ENCODE measurements around the gene PARK7.
A peak's percentile ranks its signal among the peaks of the same experiment; 100 is the strongest.

The PARK7 gene

DNA sequence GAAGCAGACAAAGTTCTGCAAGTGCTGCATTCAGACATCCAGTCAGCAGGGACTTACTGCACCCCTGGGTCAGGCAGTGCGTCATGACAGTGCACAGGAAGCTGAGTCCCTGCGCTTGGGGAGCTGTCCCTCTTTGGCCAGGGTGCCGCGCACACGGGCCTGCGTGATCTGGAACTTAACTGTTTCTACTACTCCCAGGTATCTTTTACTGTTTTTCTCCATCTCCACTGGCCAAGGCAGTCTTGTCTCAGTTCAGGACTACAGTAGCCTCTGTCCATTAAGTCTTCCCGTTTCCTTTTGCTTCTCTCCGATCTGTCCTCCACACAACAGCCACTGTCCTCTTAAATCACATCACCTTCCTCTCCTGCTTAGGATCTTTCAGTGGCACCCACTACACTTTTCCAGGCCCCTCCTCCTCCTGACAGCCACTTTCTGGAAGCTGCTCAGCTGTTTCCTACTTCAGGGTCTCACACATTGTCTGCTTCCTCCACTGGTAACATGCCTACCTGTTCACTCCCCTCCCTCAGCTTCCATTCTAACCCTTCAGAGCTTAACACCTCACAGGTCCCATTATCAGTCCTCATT is 48.7 kb downstream of the PARK7 start:
- DNase-seq (ENCODE audit: low read depth): no peak

DNA sequence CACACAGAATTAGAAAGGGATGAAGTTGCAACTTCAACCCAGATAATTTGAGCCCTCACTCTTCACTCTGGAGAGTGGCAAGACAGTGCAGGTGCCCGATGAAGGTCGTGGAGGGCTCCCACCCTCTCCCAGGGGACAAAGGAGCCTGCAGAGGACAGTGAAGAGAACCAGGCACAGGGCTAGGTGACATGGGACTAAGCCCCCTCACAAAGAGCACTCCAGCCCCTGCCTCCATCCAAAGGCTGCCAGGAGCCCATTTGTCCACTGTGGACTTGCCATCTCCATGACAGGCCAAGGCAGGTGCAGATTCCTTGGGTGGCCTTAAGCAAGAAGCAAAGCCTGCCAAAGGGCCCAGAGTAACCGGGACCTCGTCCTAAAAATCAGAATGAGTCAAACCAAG is 49.5 kb downstream of the PARK7 start:
- DNase-seq (ENCODE audit: low read depth): no peak

DNA sequence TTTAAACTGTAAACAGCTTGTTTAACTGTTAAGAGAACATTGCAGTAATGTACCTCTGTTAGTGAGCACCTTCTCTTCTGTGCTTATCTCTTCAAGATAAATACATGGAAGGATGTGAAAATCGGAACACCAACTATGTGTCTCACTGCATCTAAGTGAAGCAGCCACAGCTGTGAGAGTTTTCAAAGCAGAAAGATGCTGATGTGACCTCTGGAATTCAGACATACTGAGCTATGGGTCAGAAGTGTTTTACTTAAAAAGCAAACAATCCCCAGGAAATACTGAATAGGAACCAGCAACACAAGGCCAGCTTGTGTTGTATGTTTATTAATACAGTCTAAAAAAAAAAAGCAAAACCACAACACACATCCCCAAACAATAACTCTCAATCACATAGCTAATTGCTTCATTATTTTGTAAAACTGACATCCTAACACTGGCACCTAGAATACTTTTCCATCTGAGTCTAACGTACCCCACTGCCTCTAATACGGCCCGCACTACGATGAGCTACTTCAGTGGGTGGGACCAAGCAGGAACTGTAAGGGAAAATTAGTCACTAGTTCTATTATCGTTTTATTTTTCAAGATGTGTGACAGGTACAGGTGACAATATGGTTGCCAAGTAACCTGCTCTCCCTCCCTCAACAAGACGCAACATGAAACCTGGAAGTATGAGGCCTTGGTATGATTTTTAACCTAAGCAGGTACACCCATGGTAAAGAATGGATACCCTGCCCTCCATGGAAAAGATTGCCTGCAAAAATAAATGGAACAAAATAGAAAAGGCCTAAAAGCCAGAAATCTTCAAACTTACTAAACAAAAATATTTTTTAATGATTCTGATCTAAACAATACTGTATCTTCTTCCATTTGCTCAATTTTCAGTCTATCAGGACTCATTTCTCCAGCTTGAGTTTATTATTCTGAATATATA is 50.7 kb downstream of the PARK7 start:
- DNase-seq (ENCODE audit: low read depth): no peak

DNA sequence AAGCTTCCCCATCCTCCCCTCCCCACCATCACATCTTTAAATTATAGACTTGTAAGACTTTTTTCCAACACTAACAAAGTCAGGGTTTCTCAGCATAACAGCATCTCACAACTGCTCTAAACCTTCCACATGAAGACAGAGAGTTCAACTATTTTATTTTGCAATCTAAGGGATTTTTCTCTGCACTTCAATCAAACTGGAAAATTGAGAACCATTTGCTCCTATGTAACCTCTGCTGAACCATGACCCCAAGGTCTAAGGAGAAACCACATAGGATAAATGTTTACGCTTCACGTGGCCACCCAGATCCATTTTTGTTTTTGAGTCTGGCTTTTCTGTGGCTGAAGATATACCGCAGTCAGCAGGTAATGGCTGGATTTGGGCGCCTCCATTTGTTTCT is 51.4 kb downstream of the PARK7 start:
- no peak for DNase-seq (ENCODE audit: low read depth)

DNA sequence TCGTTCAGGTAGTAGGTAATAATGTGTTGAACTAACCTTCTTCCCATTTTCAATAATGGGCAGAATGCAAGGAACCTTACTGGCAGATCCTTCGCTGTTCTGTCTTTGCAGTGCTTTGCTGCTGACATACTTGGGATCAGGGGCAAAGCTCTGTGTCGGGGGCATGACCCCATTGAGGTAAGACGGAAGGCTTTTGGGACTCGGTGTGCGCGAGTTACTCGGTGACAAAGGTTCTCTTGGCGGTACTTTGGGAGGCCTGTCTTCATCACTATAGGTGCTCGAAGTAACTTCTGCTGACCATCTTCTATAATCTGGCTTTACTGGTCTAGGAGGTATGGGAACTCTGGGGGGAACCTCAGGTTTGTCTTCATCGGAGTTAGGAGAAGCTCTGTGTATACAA is 51.9 kb downstream of the PARK7 start:
- DNase-seq (ENCODE audit: low read depth): no peak

DNA sequence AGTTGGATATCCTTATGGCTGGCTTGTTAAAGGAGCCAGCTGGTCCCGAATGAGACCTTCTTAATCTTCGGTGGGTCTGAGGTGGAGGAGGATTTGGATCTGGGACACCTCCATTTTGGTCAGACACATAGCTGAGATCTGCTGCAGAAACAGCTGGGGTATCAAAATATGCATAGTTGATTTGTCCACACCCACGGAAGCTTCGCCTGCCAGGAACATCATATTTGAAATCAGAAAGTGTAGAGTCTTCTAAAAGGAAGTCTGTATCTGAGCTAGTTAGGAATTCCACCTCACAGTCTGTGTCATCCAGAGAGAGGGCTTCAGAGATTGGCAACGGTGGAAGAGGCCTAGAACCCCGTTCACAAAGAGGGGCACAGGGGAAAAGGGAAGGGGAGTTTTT is 52.3 kb downstream of the PARK7 start:
- no peak for DNase-seq (ENCODE audit: low read depth)

DNA sequence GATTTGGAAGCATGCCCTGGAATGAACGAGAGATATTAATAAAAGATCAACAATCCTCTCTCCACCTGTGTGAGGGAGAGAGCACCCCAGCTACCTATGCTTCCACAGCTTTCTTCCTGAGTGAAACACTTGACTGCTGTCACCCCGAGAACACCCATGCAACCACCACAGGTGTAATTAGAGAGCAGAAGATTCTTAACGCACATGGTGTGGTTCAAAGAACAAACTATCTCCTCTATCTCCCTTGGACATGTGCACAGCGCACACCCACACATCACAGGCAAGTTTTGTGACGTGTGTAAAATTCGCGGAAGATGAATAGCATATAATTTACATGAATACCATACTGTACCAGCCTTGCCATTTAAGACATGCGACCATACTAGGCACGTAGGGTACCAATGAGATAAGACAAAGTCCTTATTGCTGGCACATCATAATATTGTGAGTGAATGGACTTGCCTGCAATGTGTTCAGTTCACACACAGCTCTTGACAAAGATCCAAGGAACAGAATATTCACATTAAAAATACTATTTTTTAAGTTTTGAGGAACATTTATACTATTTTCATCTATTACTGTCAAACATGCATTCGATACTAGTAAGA is 53.0 kb downstream of the PARK7 start:
- no peak for DNase-seq (ENCODE audit: low read depth)

DNA sequence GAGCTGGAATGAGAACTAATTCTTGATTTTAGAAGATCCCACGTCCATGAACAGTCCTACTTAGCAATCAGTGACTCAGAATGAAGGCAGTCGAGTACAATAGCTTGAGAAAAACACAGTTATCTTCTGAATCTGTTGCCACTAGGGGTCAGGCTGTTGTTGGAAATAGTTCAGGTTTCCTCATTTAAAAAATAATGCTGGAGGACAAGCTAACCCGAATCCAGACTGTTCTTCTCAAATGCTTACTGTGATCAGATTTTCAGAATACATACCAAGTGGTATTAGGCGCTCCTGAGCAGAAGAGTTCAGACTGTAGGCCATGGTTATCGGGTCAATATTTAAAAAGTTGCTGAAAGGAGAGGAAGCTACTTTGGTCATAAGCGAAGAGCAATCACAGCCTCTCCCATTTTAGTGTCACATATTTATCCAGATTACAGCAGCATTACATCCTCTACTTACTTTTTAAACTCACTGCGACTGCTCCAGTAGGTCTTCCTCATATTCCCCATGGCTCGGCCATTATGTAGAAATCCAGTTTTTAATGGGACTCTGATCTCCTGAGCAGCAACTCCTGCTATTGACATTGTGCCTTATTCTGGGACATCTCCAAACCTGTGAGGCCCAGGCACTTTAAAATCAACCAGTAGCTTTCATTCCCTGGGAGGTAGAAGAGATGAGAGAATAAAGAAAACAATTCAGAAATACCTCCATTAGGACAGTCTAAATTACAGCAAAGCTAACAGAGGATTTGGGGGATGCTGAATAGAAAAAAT is 53.7 kb downstream of the PARK7 start:
- DNase-seq (ENCODE audit: low read depth): peak; percentile 19

DNA sequence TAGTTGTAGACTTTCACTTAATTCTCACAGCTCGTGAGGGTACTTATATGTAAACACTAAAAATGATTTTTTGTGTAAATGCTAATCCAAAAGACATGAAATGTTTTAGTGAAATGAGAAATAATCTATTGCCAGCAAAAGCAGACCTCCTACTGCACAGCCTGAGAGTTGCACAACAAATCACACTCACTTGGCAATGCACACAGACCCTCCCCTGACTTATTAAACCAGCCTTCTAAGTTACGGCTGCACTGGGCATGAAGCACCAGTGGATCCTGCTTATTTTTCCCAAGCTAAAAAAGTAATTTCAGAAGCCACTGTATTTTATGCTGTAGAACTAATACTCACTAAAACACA is 54.3 kb downstream of the PARK7 start:
- DNase-seq (ENCODE audit: low read depth): no peak

DNA sequence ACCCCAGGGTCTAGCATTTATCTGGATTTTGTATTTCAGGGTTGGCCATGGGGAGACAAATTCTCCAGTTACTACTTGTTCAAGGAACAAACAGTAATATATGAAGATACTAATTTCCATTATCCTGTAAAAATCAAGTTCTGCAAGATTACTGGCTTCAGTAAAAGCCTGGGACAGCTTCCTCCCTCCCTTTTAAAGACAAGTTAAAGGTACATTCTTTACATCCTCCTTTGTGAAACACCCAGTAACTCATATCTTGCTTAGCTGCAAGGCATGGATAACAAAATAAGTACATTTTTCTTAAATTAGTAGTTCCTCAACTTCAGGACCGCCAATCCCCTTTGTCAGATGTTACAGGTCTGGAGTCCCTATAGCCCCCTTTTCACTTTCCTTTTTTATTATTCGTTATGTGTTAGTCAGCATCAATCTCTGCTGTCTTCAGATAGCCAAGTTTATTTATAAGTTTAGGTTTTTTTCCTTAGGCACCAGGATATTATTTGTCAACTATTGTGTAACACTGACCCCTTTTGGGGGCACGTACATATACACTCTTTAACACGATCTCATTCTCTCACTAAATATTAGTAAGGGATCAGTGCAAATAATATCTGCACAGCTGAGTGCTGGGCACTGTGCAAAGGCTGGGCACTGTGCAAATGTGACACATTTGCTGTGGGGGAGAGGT is 54.8 kb downstream of the PARK7 start:
- DNase-seq (ENCODE audit: low read depth): no peak

DNA sequence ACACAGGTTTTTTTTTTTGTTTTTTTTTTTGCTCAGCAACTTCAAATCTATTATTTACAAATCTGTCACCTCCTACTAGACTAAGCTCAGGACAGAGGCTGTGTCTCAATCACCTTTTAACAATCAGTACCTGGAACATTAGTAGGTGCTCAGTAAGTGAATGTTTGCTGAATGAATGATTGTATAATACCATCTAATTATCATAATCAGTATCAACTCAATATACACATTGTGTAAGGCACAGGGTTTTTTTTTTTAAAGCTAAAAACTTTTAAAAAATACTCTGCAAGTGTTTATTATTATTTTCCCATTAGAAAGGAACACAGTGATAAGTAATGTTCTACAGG is 55.4 kb downstream of the PARK7 start:
- no peak for DNase-seq (ENCODE audit: low read depth)

DNA sequence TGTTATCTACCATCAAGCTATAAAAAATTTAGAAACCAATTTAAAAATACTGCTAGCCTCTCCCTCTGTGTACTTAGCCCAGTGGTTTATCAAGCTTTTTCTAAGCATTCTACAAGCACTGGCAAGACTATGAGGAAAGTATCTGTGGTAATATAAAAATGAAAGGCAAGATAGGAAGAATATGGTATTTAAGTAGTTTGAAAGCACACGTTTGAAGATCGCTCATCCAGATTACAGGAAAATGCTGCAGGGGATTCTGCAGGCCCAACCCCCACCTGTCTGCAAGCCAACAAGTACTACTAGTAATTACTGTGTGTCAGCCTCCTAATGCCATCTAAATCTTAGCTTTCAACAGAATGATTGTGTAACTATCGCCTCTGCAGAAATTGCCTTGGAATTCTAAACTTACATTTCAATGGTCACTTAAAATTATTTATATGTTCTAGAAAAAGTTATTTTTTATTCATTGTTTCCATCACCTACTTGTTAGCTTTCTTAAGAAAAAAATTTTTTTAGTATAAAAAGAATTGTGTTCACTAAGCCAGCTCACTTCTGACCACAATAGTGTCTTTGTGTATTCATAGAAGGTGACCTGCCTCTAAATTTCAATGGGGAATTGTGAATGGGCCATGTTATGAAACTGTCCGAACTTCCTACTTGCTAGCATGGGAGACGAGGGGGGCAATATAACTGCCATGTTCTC is 56.1 kb downstream of the PARK7 start:
- DNase-seq (ENCODE audit: low read depth): no peak

DNA sequence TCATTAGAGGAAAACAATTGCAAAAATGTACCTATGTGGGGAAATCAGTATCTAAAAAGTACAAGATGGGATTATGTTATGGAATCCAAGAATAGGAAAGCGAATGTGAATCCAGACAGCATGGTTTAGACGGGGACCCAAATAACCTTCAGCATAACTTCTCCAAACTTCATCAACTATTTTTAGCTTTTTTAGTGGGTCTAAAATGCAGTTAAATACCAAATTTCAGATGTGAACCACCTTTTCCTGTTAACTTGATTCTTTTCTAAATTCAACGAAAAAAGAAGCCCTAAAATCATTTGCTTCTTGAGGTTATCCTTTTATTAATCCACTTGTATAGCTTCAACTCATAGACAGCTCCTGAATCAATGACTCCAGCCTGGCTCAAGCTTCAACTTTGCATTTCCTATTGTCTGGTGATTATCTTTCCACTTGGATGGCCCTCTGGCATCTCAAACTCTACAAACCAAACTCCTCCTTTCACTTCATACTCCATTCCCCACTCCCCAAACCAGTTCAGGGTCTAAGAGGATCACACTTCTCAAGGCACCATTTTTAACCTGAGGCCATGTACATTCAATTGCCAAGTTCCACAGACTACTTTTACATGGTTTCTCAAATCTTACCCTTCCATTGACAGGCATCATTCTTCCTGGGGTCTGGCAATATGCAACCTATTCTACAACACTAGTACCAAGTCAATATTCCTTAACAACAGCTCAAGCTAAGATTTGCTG is 57.1 kb downstream of the PARK7 start:
- no peak for DNase-seq (ENCODE audit: low read depth)

DNA sequence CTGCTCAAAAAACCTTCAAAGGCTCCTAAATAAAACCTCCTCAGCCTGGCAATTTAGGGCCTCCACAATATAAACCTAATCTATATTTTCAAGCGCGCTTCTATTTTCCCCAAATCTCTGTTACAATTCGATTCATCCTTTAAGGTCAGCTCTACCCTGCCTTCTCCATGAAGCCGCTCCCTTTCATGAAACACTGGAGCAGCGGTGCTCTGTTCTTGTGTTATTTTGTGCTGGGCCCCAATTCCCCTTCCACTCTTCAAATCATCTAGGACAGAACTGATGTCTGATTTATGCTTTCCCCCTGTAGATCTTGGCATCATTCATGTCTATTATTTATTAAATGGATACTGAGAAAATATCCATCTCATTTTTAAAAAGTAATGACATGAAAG is 57.7 kb downstream of the PARK7 start:
- no peak for DNase-seq (ENCODE audit: low read depth)

DNA sequence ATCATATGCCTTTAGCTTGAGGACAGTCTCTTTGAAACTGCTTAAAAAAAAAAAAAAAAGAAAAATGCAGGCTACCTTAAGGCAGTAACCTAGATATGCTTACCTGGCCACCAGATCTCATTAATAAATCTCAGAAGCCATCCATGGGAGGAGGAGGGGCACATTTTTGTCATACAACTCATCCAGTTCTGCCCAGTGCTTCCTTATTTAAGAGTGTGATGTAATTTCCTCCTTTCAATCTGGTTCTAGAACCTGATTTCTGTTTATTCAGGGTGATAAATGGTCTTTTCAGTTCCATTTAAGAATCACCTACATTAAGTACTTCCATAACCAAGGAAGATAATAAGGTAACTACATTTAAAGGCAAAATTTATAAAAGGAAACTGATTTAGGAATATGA is 58.5 kb downstream of the PARK7 start:
- DNase-seq (ENCODE audit: low read depth): no peak

DNA sequence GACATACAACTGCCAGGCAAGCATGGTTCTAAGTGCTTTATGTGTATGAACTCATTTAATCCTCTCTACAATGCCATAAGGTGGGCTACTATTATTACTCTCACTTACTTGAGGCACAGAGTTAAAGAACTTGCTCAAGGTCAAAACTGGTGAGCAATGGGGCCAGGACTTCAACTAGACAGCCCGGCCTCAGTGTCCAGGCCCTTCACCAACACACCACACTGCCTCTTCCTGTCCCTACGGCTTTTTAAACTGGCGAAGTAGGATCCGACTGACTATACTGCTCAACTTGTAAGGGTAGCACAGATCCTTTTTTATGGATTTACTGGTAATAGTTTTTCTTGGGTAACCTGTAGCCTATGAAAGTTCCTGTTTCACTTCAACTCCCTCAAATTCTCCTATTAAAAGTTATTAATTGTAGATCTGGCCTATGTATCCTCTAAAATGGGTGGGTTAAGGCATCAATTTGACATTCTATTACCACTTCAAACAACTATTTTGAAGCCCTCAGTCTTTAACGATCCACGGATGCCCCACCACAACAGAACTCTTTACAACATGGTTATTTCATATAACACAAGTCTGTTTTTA is 60.3 kb downstream of the PARK7 start:
- no peak for DNase-seq (ENCODE audit: low read depth)

DNA sequence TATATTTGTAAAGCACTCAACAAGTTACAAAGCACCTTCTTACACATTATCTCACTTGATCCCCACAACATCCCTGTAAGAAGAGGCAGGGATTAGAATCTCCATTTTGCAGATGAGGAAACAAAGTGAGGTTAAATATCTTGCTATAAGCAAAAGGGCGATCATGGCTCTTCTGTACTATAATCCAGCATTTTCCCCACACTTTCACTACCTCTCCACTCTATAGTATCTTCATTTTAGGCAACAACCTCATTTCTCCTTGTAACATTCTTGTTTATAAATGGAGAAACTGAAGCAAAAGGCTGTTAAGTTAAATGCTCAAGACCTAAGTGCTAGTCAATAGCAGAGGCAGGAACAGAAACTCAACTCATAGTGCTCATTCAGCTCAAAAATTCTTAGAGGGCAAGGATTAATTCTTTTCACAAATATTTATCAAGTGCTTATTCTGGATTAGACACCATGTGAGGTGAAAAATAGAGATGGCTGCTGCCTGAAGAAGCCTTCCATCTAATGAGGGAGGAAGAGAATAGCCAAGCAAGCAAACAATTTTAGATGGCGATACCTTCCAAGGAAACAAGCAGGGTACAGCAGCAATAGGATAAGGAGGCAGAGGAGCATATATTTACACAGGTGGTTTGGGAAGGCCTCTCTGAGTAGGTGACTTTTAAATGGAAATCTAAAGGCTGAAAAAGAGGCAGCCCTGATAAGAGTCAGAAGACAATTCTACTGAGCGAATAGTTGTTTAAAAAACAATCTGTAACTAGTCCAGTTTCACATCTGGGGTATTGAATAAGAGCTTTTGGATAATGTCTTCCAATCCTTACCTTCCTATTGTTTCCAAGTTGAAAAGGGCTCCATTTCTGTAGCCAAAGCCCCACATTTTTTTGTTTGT is 61.1 kb downstream of the PARK7 start:
- DNase-seq (ENCODE audit: low read depth): no peak

DNA sequence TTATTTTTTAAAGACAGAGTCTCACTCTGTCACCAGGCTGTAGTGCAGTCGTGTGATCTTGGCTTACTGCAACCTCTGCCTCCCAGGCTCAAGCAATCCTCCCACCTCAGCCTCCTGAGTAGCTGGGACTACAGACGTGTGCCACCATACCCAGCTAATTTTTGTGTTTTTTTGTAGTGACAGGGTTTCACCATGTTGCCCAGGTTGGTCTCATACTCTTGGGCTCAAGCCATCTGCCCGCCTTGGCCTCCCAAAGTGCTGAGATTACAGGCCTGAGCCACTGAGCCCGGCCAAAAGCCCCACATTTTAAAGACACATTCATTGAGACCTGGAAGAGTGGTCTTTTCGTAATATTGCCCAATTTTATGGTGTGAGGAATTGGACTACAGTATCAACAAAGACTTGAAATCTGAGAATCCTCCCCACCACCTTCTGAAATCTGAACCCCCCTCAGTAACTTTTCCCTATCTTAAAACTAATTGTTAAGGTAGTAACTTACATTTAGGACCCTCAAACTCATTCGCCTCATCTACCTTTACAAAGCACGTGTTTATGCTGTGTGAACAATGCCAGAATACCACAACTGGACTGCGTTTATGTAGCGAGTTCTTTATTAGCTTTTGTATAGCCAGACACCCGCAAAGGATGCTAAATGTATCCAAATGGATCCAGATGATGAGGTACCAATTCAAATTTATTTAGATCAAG is 61.9 kb downstream of the PARK7 start:
- no peak for DNase-seq (ENCODE audit: low read depth)

DNA sequence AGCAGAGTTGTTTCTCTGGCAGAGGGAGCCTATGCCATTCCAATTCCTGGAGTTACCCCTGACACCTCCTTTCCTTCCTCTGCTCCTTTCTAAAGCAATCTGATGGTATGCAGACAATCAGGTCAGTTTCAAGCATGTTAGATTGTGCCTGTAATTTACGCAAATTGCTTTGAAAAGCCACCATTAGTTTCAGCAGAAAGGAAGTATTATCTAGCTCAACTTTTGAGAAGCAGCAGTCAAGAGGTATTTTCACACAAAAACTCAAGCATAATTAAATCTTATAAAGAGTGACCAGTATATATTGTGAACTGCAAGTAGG is 62.4 kb downstream of the PARK7 start:
- DNase-seq (ENCODE audit: low read depth): no peak

Data from T follicular helper cell (primary cell).